ENCODE results near the gene RSKR. TPM values are rescaled to one million over a fixed set of nuclear protein-coding genes. Genes with fewer than 3 reads are reported as not detected.

RSKR gene
- total RNA-seq, 1 experiment from 2014 or later: 21.7 TPM

- intact Hi-C loops (cut with micrococcal nuclease; ENCODE audit: unreplicated experiment): no loop called here
- TF ChIP-seq CTCF (conservative IDR thresholded peaks at IDR 0.05) (no peak), EZH2 (IDR thresholded peaks at IDR 0.05; ENCODE audit: low read depth) (no peak)
- Histone ChIP-seq H3K27ac (no peak overlapping the region), H2AFZ (no peak overlapping the region), H3K4me3 (no peak overlapping the region), H3K36me3 (ENCODE audit: low read depth) (peaks cover 4% of the 10 kb centered on the region; the same call in 1 of the 2 replicates), H3F3A (ENCODE audit: insufficient read depth, low read depth) (peaks cover 9% of the 10 kb centered on the region; the same call in 1 of the 2 replicates), H3K4me2 (peak overlapping the region; percentile 15; the same call in 1 of the 2 replicates), H3K9me2 (ENCODE audit: insufficient read depth) (no peaks in the 10 kb centered on the region), H4K20me1 (ENCODE audit: insufficient read depth) (no peaks in the 10 kb centered on the region), H3K27me3 (ENCODE audit: insufficient read depth, low read depth) (no peaks in the 10 kb centered on the region), H3K9me3 (ENCODE audit: insufficient read depth, low read depth) (no peaks in the 10 kb centered on the region), H3K4me1 (replicated peaks; ENCODE audit: insufficient read depth) (peaks cover 6% of the 10 kb centered on the region), H3K79me2 (ENCODE audit: low read depth) (no peaks in the 10 kb centered on the region)
- ChIA-PET POLR2A (ENCODE audit: unreplicated experiment) (no interaction called here), CTCF (no interaction called here)
- DNase-seq: peak; percentile 44 to 52
- BruUV-seq (replicated peaks): no TSS peak
Observed at GRCh38 chr17:28563475-28563874, 50.5 kb downstream of the RSKR start.

Other genes with a start within 250 kb of the RSKR start
- not detected in 2 replicates for gene SEBOX, start 249.0 kb downstream of the RSKR start, total RNA-seq (2021)
- gene VTN, start 243.9 kb downstream of the RSKR start, total RNA-seq (2021): not detected in 2 replicates
- gene SARM1, start 242.5 kb downstream of the RSKR start, total RNA-seq (2021): 7.3 and 8.6 TPM in 2 replicates
- 12.6 and 14.9 TPM in 2 replicates for gene SLC46A1, start 208.0 kb downstream of the RSKR start, total RNA-seq (2021)
- not detected in 2 replicates for gene SLC13A2, start 140.5 kb downstream of the RSKR start, total RNA-seq (2021)
- not detected in 2 replicates for gene FOXN1, start 107.8 kb downstream of the RSKR start, total RNA-seq (2021)
- gene UNC119, start 61.6 kb downstream of the RSKR start, total RNA-seq (2021): 39.7 and 48.8 TPM in 2 replicates
- 57.6 and 64.2 TPM in 2 replicates for gene PIGS, start 42.7 kb downstream of the RSKR start, total RNA-seq (2021)
- 17.4 and 21.6 TPM in 2 replicates for gene ALDOC, start 37.3 kb downstream of the RSKR start, total RNA-seq (2021)
- gene SPAG5, start 15.2 kb downstream of the RSKR start, total RNA-seq (2021): 101 and 109 TPM in 2 replicates
- gene BLTP2, start 31.0 kb upstream of the RSKR start, total RNA-seq (2021): 161 and 204 TPM in 2 replicates
- 38.9 and 43.7 TPM in 2 replicates for gene SDF2, start 47.7 kb upstream of the RSKR start, total RNA-seq (2021)
- gene SUPT6H, start 48.0 kb upstream of the RSKR start, total RNA-seq (2021): 46.7 and 63.3 TPM in 2 replicates
- 14.2 and 15.8 TPM in 2 replicates for gene PROCA1, start 97.7 kb upstream of the RSKR start, total RNA-seq (2021)
- gene RAB34, start 103.7 kb upstream of the RSKR start, total RNA-seq (2021): 161 and 174 TPM in 2 replicates
- 1,474 and 1,510 TPM in 2 replicates for gene RPL23A, start 105.8 kb upstream of the RSKR start, total RNA-seq (2021)
- 14.7 and 19.4 TPM in 2 replicates for gene TLCD1, start 112.0 kb upstream of the RSKR start, total RNA-seq (2021)
- gene NEK8, start 114.6 kb upstream of the RSKR start, total RNA-seq (2021): 11.5 and 12.1 TPM in 2 replicates
- 159 and 169 TPM in 2 replicates for gene TRAF4, start 129.8 kb upstream of the RSKR start, total RNA-seq (2021)
- 14.2 and 26.4 TPM in 2 replicates for gene FAM222B, start 228.6 kb upstream of the RSKR start, total RNA-seq (2021)
- 47.1 and 56.6 TPM in 2 replicates for gene ERAL1, start 240.8 kb upstream of the RSKR start, total RNA-seq (2021)

Data from PC-9 (cell line).